Measurements from ENCODE around the gene PDZK1IP1. TPM values are rescaled to one million over a fixed set of nuclear protein-coding genes. Genes with fewer than 3 reads are reported as not detected.

Gene PDZK1IP1
- total RNA-seq, 1 donor from 2014 or later: not detected

- no peak overlapping the region for H3K27ac Mint-ChIP-seq (ENCODE audit: unreplicated experiment)
- DNase-seq: no peak
- no peak overlapping the region for H3K4me3 Mint-ChIP-seq (ENCODE audit: unreplicated experiment)
Measured at GRCh38 chr1:47223174-47223920, 33.5 kb upstream of the PDZK1IP1 start.

GRCh38 chr1:47222476-47222875, 32.6 kb upstream of the PDZK1IP1 start:
- H3K27ac Mint-ChIP-seq (ENCODE audit: unreplicated experiment): no peak overlapping the region
- DNase-seq: no peak
- no peaks in the 10 kb centered on the region for H3K9me3 Mint-ChIP-seq (ENCODE audit: unreplicated experiment)
- H3K4me1 Mint-ChIP-seq (ENCODE audit: low read depth, unreplicated experiment): peaks cover 2% of the 10 kb centered on the region
- H3K27me3 Mint-ChIP-seq (ENCODE audit: unreplicated experiment): peaks cover 29% of the 10 kb centered on the region
- no peak for TF ChIP-seq CTCF (IDR thresholded peaks at IDR 0.05; ENCODE audit: partially characterized antibody, unreplicated experiment)
- peaks cover 10% of the 10 kb centered on the region for H3K36me3 Mint-ChIP-seq (ENCODE audit: unreplicated experiment)
- H3K4me3 Mint-ChIP-seq (ENCODE audit: unreplicated experiment): no peak overlapping the region

More at GRCh38 chr1:47223174-47223920, 33.5 kb upstream of the PDZK1IP1 start:
- H3K36me3 Mint-ChIP-seq (ENCODE audit: unreplicated experiment): peaks cover 10% of the 10 kb centered on the region
- H3K9me3 Mint-ChIP-seq (ENCODE audit: unreplicated experiment): no peaks in the 10 kb centered on the region
- peaks cover 2% of the 10 kb centered on the region for H3K4me1 Mint-ChIP-seq (ENCODE audit: low read depth, unreplicated experiment)
- TF ChIP-seq CTCF (IDR thresholded peaks at IDR 0.05; ENCODE audit: partially characterized antibody, unreplicated experiment): no peak
- H3K27me3 Mint-ChIP-seq (ENCODE audit: unreplicated experiment): peaks cover 34% of the 10 kb centered on the region

GRCh38 chr1:47219590-47220220, 29.9 kb upstream of the PDZK1IP1 start:
- Mint-ChIP-seq H3K9me3 (ENCODE audit: unreplicated experiment) (no peaks in the 10 kb centered on the region), H3K27ac (ENCODE audit: unreplicated experiment) (no peak overlapping the region), H3K27me3 (ENCODE audit: unreplicated experiment) (peaks cover 17% of the 10 kb centered on the region), H3K4me3 (ENCODE audit: unreplicated experiment) (no peak overlapping the region), H3K4me1 (ENCODE audit: low read depth, unreplicated experiment) (no peaks in the 10 kb centered on the region), H3K36me3 (ENCODE audit: unreplicated experiment) (peaks cover 10% of the 10 kb centered on the region)
- no peak for DNase-seq
- no peak for TF ChIP-seq CTCF (IDR thresholded peaks at IDR 0.05; ENCODE audit: partially characterized antibody, unreplicated experiment)

- Mint-ChIP-seq H3K27ac (ENCODE audit: unreplicated experiment) (no peak overlapping the region), H3K4me3 (ENCODE audit: unreplicated experiment) (no peak overlapping the region), H3K9me3 (ENCODE audit: unreplicated experiment) (no peaks in the 10 kb centered on the region), H3K4me1 (ENCODE audit: low read depth, unreplicated experiment) (no peaks in the 10 kb centered on the region), H3K36me3 (ENCODE audit: unreplicated experiment) (peaks cover 10% of the 10 kb centered on the region), H3K27me3 (ENCODE audit: unreplicated experiment) (peaks cover 17% of the 10 kb centered on the region)
- no peak for TF ChIP-seq CTCF (IDR thresholded peaks at IDR 0.05; ENCODE audit: partially characterized antibody, unreplicated experiment)
- DNase-seq: no peak
Measured at GRCh38 chr1:47219001-47219400, 29.2 kb upstream of the PDZK1IP1 start.

Data from glutamatergic neuron (in vitro differentiated cells).